Adipose tissue (tissue), 3 donors: ENCODE measurements around the gene CELA2A. TPM values are rescaled to one million over a fixed set of nuclear protein-coding genes. Genes with fewer than 3 reads are reported as not detected.

Source experiments
- H3K27ac ChIP-seq: one replicate; pipeline ENCODE4 v1.5.1; 2013; ENCODE audit warnings: low read depth, low read length
- WGBS, 3 donors: extraction: QIAGEN DNeasy Blood & Tissue Kit; methylation state at CpG; one replicate each; pipeline ENCODE4 v1.1.7; 2013; 5-methylcytosine and 5-hydroxymethylcytosine counted together
- polyA plus RNA-seq, 3 donors: library from polyadenylated mRNA; stranded (reverse); fragments of 200-250 nt; gene quantifications; one replicate each; pipeline ENCODE4 v1.2.3, GENCODE V29; 2013
- donor health status: healthy with polysubstance abuse.
- donor health status: Bipolar disorder and iron deficiency.
- donor health status: healthy.

Gene CELA2A
- polyA plus RNA-seq, 3 donors, result 0.33 to 2,134 TPM; not detected in 1

DNA sequence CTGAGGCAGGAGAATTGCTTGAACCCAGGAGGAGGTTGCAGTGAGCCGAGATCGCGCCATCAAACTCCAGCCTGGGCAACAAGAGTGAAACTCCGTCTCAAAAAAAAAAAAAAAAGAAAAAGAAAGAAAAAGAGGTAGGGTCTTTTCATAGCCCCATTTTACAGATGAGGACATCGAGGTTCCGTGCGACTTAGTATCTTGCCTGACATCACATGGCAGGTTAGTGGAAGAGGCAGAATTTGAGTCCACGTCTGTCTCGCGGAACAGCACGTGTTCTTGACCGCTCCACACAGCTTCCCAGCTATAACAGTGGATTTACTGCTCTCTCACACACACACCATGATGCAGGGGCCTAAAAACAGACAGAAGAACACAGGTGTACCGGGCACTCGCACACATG lies 17.2 kb upstream of the CELA2A start:
- WGBS, 3 donors, result 37 to 97% (median 94%) methylated on average over 14 of the region's 14 CpGs
- no peak overlapping the region for H3K27ac ChIP-seq

DNA sequence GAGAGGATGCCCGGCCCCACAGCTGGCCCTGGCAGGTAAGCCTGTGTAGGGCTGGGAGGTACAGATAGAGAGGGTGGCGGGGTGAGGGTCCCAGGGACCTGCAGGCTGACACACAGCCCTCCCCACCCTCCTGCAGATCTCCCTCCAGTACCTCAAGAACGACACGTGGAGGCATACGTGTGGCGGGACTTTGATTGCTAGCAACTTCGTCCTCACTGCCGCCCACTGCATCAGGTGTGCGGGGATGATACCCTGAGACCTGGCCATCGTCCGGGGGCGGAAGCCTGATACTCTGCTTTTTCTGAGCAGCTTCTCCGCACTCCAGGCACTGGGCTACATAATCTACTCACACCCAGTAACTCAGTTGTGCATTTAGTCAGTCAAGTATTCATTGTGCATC lies 16.2 kb upstream of the CELA2A start:
- no peak overlapping the region for H3K27ac ChIP-seq
- WGBS, 3 donors, result 37 to 91% (median 86%) methylated on average over 13 of the region's 13 CpGs

DNA sequence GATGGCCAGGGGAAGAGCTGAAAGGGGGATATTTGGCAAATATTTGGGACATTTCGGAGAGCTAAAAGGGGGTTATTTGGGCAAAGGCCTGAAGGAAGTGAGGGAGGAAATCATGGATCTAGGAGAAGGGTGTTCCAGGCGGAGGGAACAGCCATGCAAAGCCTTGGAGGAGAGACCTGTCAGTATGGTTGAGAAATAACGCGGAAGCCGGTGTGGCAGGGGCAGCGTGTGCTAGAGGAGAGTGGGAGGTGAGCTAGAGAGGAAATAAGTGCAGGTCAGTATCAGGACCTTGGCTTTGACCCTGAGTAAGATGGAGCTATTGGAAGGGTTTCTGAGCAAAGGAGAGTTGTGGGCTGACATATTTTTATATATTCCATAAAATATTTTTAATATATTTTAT lies 15.3 kb upstream of the CELA2A start:
- 44 to 79% (median 72%) methylated on average over 6 of the region's 6 CpGs for WGBS, 3 donors
- H3K27ac ChIP-seq, result no peak overlapping the region

DNA sequence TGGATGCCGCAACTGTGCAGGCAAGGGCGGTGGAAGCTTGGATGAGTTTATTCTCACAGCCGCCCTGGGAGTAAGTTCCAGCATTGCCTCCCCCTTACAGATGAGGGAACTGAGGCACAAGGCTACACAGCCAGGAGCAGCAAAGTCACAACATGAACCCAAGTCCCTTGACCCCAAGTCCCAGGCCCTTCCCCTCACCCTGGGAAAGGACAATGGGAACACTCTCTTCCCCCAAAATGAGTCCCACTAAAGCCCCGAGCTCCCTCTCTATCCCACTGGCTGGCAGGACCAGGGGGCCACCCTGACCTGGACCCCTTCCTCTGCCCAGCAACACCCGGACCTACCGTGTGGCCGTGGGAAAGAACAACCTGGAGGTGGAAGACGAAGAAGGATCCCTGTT lies 14.4 kb upstream of the CELA2A start:
- WGBS, 3 donors, result 45 to 95% (median 93%) methylated on average over 8 of the region's 8 CpGs
- H3K27ac ChIP-seq, result no peak overlapping the region

DNA sequence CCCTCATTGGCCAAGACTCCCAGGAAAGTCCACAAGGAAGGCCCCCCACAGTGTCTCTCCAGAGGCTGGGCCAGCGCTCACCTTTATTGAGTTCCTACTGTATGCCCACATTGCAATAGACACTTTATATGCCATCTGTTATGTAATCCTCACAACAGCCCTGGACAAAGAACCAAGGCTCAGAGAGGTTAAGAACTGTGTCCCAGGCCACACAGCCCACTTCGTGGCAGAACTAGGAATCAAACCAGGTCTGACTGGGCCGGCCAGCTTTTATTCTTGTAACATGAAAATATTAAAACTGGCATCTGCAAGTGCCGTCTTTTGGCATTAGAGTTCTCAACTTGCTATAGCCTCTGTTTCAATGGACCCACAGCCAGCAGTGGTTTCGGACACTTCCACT lies 13.8 kb upstream of the CELA2A start:
- no peak overlapping the region for H3K27ac ChIP-seq
- 40 to 93% (median 86%) methylated on average over 5 of the region's 5 CpGs for WGBS, 3 donors

DNA sequence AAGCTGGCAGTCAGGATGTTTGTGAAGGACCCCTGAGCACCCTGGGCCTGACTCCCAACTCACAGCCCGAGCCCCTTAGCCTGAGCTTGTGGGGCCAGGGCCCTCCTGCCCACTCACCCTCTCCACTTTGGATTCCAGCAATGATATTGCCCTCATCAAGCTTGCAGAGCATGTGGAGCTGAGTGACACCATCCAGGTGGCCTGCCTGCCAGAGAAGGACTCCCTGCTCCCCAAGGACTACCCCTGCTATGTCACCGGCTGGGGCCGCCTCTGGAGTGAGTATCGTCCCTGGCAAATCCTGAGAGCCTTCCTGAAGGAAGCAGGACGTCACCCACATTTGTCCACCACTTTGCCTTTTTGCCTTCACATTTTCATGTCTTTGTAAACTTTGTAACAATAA lies 13.3 kb upstream of the CELA2A start:
- 40 to 87% (median 70%) methylated on average over 5 of the region's 5 CpGs for WGBS, 3 donors
- no peak overlapping the region for H3K27ac ChIP-seq

DNA sequence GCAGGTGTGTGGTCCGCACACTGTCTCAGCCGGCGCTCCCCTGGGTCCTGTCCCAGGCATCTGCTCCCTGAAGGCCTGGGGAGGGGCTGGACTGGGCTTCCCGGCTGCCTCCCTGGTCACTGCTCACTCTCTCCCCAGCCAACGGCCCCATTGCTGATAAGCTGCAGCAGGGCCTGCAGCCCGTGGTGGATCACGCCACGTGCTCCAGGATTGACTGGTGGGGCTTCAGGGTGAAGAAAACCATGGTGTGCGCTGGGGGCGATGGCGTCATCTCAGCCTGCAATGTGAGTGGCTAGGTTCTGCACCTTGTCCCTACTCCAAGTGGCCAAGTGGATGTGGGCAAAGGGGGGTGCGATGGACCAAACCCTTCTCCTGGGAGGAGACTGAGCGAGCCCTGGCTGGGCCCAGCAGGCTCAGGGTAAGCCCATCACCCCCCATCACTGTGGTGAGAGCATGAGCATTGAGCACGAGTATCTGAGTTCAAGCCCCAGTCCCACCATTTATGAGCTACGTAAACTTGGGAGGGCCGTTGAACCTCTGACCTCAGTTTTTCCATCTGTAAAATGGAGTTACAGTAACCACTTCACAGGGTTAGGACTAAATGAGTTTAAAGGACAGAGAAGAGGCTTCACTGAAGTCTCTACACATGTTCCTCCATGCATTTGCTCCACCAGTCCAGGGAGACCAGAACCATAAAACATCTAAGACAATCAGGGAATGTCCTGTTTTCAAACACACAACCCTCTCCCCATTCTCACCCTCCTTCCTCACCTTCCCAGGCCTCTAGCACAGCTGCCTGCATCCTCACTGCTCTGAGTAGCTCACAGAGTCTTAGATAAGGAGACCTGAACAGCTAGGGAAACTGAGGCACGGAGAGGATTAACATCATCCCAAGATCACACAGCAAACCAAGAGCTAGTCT lies 11.8 kb upstream of the CELA2A start:
- WGBS, 3 donors, result 44 to 75% (median 72%) methylated on average over 17 of the region's 17 CpGs
- no peak overlapping the region for H3K27ac ChIP-seq

DNA sequence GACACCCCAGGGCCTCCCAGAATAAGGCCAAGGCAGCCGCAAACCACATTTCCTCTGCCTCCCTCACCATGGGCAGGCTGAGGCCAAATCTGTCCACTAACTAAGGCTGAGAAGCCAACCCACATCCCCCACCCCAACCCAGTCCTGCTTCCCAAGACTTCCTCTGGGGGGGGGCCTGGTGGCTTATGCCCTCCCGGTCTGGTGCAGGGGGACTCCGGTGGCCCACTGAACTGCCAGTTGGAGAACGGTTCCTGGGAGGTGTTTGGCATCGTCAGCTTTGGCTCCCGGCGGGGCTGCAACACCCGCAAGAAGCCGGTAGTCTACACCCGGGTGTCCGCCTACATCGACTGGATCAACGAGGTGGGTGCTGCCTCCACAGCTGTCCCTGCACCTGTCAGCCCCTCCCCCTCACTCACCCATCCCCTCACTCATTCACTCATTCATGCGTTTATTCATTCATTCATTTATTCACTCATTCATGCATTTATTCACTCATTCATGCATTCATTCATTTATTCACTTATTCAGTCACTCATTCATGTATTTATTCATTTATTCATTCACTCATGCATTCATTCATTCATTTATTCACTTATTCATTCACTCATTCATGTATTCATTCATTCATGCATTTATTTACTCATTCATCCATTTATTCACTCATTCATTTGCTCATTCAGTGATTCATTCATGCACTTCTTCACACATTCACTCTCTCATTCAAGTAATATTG lies 11.0 kb upstream of the CELA2A start:
- WGBS, 3 donors, result 43 to 78% (median 68%) methylated on average over 14 of the region's 14 CpGs
- H3K27ac ChIP-seq, result no peak overlapping the region

DNA sequence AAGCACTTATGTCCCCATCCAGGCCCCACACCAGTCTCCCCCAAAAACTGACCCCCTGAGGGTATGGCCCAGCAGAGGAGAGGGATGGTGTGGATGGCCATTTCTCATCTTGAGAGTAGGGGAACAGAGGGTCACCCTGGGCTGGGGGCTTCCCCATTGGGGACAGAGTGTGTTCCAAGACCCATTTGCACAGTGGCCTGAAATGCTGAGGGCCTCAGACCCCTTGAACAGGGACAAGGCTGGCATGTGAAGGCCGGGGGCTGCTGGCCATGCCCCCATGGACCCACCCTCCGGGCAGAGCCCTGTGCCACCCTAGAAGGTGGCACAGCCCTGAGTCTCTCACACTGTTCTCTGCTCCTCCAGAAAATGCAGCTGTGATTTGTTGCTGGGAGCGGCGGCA lies 10.3 kb upstream of the CELA2A start:
- WGBS, 3 donors, result 59 to 82% (median 78%) methylated on average over 4 of the region's 4 CpGs
- no peak overlapping the region for H3K27ac ChIP-seq

DNA sequence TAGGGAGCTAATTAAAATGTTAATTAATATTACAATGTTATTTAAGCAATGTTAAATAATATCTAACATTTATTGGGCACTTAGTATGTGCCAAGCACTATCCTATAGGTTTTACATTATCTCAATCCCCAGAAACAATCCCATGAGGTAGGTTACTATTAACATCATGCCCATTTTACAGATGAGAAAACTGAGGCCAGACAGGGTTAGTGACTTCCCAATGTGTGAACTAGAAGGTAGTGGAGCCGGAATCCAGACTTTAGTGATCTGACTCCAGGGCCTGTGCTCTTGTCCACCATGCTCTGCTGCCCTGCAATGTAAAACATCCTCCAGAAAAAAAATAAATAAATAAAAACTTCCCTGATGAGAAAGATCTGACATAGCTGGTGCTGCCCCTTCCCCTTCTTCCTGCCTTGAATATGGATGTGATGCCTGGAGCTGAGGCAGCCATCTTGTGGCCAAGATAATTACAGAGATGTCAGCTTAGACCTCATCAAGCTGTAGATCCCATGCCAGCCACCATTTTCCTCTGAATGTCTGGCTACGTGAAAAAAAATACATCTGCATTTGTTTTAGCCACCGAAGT lies 7.6 kb upstream of the CELA2A start:
- H3K27ac ChIP-seq, result no peak overlapping the region
- WGBS, 3 donors, result 49 to 92% (median 87%) methylated on average over 3 of the region's 3 CpGs

DNA sequence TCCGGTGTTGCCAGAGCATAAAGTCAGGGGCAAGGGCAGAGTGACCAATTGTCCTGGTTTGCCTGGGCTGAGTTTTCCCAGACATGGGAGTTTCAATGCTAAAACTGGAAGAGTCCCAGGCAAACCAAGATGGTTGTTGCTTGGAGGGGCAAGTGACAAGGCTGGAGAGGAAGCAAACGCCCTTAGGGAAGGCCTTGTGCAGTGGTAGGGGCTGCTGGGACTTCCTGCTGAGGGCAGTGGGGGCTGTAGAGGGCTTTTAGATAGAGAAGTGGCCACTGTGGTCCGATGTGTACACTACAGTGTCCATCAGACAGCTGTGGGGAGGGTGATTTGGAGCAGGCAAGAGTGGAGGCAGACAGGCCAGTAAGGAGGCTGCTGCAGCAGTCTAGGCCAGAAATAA lies 7.0 kb upstream of the CELA2A start:
- H3K27ac ChIP-seq, result no peak overlapping the region
- 34 to 63% (median 59%) methylated on average over 3 of the region's 3 CpGs for WGBS, 3 donors

DNA sequence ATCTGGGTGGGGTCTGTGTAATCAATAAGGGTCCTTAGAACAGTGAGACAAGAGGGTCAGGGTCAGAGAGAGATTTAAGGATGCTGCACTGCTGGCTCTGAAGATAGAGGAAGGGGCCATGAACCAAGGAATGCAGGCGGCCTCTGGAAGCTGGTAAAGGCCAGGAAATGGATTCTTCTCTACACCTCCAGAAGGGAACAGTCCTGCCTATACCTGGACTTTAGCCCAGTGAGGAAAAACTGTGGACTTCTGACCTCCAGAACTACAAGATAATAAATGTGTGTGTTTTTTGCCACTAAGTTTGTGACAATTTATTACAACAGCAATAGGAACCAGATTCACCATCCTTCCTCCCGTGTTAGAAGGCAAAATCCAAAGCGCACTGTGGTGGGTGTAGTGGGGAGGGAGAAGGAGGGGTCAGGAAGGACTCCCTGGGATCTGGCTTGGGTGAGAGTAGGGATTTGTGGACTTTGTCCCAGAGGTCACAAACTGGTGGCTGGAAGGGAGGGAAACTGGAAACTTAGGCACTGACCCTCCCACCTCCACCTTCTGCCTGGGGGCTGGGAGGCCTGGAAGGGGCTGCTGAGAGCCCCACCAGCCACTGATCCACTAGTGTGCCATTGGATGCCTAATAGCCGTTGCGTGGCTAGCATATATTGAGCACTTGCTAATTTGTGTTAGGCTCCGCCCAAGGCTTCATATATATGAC lies 5.4 kb upstream of the CELA2A start:
- WGBS, 3 donors, result 38 to 95% (median 92%) methylated on average over 6 of the region's 6 CpGs
- H3K27ac ChIP-seq, result no peak overlapping the region

DNA sequence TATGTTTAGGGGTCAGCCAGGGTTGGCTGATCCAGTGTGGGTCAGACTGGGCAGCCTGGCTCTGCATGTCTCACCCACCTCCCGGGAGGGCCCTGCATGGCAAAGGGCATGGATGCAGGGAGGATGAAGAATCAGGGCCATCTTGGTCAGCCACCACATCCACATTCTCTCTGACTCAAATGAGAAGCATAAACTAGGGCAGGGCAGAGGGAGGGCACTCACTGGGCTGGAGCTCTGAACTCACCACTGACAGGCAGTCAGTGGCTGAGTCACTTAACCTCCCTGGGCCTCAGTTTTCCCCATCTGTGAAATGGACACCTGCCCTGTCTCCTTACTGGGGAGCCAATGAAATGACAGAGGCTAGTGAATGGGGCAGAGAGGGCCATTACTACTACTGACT lies 4.3 kb upstream of the CELA2A start:
- WGBS, 3 donors, result 58 to 100% (median 95%) methylated on average over 1 of the region's 1 CpG
- H3K27ac ChIP-seq, result no peak overlapping the region

DNA sequence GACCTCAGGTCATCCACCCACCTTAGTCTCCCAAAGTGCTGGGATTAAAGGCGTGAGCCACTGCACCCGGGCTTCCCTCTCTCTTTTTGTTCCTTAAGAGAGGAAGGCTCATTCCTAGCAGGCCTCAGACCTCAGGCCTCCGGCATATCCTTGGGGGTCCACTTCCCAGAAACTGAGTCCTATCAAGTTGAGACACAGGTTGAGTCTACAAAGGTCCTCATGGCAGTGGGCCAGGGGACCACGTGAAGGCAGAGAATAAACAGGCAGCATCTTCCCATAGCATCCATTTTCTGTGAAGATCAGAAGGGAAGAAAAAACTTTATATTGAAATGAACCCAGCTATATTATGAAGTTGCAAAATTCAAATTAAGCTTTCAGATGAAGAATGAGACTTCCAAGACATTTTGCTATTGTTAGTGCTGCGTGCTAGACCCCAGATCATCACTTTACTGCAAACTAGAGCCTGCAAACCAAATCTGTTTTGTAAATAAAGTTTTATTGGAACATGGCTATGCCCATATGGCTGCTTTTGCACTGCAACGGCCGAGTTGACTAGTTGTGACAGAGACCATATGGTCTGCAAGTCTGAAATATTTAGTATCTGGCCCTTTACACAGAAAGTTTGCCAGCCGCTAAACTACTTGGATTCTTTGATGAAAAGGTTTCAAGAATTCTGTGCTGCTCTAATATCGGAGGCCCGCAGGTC lies 3.5 kb upstream of the CELA2A start:
- 65 to 85% (median 82%) methylated on average over 10 of the region's 10 CpGs for WGBS, 3 donors
- H3K27ac ChIP-seq, result no peak overlapping the region

DNA sequence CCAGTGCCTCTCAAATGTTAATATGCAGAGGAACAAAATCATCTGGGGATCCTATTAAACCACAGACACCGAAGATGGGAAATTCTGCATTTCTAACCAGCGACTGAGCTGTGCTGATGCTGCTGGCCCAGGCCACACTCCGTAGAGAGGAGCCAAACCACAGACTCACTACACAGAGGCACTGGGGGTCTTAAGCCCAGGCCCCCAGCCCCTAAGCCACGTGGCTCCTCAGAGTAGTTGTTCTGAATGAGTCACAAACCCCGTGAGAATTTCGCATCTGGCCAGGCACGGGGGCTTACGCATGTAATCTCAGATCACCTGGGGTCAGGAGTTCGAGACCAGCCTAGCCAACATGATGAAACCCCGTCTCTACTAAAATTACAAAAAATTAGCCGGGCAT lies 2.8 kb upstream of the CELA2A start:
- 48 to 85% (median 80%) methylated on average over 11 of the region's 11 CpGs for WGBS, 3 donors
- no peak overlapping the region for H3K27ac ChIP-seq

DNA sequence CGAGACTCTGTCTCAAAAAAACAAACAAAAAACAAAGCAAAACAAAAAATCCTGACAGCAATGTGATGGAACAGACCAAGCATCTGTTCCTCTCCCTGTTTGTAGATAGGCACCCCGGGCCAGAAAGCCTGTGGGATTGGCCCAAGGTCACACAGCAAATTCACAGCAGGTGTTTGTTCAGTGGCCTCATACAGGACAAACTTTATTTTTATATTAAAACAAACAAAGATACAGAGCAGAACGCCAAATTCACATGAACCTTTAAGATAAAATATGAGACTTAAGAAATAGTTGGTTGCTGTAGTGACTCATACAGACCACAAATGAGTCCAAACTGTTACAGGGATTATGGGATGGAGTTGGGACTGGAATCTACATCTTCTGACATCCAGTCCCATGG lies 2.3 kb upstream of the CELA2A start:
- WGBS, 3 donors, result 27 to 85% (median 77%) methylated on average over 3 of the region's 3 CpGs
- H3K27ac ChIP-seq, result no peak overlapping the region

DNA sequence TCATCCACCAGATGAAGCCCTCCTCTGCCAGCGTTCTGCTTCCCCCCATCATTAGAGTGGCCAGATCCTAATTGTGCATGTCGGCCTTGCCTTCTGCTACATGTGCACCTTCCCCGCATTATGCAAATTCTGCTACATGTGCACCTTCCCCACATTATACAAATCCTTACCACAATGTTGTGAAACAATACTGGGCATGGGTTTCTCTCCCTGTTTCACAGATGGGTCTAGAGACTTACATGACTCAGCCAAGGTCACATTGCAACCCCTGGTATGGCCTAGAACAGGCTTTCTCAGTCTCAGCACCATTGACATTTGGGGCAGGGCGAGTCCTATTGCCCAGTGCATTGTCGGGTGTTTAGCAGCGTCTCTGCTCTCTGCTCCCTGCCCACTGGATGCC lies 1.0 kb upstream of the CELA2A start:
- 48 to 91% (median 69%) methylated on average over 5 to 6 of the region's 6 CpGs for WGBS, 3 donors

DNA sequence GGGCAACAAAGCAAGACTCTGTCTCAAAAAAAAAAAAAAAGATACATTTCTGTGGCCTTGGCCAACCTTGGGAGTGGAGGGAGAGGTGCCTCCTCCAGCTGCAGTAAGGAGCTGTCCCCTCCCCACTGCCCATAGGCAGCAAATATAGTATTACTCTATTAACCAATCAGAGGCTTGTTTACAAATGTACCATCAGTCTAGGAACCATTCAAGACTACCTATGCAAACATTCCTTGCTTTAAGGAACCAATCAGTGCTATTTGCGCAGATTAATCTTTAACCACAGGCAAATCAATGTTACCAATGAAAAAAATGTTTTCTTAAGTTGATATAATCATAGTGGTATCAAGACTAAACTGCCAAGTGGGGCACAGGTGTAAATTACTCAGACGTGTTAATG lies 1.1 kb downstream of the CELA2A start:
- 37 to 82% (median 75%) methylated on average over 2 of the region's 2 CpGs for WGBS, 3 donors
- H3K27ac ChIP-seq, result no peak overlapping the region

More for the DNA sequence above, 1.0 kb upstream of the CELA2A start:
- H3K27ac ChIP-seq, result no peak overlapping the region
